ENCODE data around the gene ZNF467. TPM values are rescaled to one million over a fixed set of nuclear protein-coding genes. Genes with fewer than 3 reads are reported as not detected.

The ZNF467 gene
- total RNA-seq, 1 donor from 2014 or later: 64.2 TPM

DNA sequence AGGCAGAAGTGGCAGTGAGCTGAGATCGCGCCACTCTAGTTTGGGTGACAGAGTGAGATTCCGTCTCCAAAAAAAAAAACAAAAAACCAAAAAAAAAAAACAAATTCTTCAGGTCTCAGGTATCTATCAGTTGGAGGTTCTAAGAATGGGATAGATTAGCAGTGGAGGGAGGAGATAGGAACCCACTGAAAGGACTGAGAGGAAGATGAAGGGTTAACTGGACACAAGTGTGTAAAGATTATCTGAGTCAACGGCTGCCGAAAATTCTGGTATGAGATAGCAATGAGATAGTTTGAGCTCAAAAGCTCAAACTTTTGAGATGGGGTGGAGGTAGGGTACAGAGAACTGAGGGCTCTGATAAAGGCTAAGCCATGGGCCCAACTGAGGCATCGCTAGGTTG, 12.8 kb downstream of the ZNF467 start:
- H3K27ac Mint-ChIP-seq (ENCODE audit: unreplicated experiment): no peak overlapping the region
- TF ChIP-seq, protein P1, sequence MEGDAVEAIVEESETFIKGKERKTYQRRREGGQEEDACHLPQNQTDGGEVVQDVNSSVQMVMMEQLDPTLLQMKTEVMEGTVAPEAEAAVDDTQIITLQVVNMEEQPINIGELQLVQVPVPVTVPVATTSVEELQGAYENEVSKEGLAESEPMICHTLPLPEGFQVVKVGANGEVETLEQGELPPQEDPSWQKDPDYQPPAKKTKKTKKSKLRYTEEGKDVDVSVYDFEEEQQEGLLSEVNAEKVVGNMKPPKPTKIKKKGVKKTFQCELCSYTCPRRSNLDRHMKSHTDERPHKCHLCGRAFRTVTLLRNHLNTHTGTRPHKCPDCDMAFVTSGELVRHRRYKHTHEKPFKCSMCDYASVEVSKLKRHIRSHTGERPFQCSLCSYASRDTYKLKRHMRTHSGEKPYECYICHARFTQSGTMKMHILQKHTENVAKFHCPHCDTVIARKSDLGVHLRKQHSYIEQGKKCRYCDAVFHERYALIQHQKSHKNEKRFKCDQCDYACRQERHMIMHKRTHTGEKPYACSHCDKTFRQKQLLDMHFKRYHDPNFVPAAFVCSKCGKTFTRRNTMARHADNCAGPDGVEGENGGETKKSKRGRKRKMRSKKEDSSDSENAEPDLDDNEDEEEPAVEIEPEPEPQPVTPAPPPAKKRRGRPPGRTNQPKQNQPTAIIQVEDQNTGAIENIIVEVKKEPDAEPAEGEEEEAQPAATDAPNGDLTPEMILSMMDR (IDR thresholded peaks at IDR 0.05; ENCODE audit: unreplicated experiment): no peak
- no peak overlapping the region for H3K4me3 Mint-ChIP-seq (ENCODE audit: unreplicated experiment)
- no peak for DNase-seq (ENCODE audit: low spot score)
- peaks cover 16% of the 10 kb centered on the region for H3K36me3 Mint-ChIP-seq (ENCODE audit: low read depth, unreplicated experiment)
- H3K4me1 Mint-ChIP-seq (ENCODE audit: unreplicated experiment): peaks cover 11% of the 10 kb centered on the region
- H3K27me3 Mint-ChIP-seq (ENCODE audit: unreplicated experiment): peaks cover 28% of the 10 kb centered on the region
- no peaks in the 10 kb centered on the region for H3K9me3 Mint-ChIP-seq (ENCODE audit: unreplicated experiment)

DNA sequence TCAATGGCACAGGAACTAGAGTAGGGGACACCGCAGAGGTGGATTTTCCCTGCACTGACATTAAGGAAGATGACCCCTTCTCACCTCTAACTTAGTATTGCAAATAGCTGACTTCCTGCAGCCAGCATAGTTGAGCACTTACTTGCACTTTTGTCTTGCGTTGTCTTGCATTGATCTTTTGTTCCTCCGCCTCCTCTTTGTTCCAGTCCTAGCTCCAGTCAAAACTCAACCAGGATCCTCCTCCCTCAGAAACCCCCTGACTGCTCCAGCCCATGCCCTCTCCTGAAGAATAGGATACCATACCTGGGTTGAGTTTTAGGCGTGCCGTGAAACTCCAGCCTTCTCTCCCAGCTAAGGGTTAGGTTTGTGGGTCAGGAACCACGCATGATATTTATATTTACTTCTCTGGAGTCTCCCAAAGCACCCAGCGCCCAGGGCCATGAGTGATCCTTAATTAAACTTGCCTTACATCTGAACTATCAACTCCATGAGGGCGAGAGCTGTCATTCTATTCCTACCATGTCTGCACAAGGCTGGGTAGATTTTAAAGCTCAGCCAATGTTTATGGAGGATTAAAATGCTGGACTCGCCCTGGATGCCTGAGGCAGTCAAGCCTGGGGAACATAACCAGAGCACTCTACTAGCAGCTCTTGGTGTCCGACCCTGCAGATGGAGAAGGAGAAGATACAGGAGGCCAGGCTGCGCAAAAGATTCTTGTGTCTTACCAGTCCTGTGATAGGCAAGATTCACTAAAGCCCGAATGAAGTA, 14.1 kb downstream of the ZNF467 start:
- Mint-ChIP-seq H3K27ac (ENCODE audit: unreplicated experiment) (no peak overlapping the region), H3K4me3 (ENCODE audit: unreplicated experiment) (no peak overlapping the region), H3K36me3 (ENCODE audit: low read depth, unreplicated experiment) (peaks cover 13% of the 10 kb centered on the region), H3K4me1 (ENCODE audit: unreplicated experiment) (peaks cover 19% of the 10 kb centered on the region), H3K27me3 (ENCODE audit: unreplicated experiment) (peaks cover 26% of the 10 kb centered on the region), H3K9me3 (ENCODE audit: unreplicated experiment) (no peaks in the 10 kb centered on the region)
- TF ChIP-seq, protein P1 (IDR thresholded peaks at IDR 0.05; ENCODE audit: unreplicated experiment): no peak
- no peak for DNase-seq (ENCODE audit: low spot score)

DNA sequence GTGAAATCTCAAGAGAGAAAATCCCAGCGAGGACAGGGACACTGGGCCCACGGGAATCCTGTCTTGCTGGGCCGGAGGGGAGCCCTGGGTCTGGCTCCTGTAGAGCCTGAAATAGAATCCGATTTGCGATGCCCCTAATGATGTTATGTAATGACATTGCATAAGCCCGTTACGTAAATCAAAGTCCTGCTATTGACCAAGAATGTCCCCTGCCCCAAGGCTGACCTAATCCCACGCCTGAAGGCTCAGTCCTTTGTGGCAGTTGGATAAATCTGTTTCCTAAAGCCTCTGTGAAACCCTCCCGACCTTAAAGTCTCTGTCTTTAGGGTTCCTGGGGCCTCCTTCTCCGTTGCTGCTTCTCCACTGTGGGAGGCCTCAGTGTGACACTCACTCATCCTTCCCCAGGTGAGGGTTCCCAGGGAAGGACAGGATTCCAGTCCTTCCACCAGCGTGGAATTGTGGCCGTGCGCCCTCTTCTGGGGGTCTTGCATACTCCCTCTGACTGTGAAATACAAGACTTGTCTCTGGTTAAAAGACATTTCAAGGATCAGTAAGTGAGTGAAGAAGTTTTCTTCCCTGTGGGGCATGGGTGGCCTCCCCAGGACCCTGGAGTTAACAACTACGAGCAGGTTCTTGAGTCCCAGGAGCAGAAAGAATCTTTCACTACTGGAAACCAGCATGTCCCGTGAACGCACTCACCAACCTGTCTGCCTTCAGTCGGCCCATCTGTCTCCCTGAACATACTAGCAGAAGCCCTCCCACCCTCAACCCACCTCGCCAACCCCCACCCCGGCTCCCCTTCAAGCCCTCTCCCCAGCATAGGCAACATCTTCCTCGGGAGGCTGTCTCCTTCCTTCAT, 19.8 kb downstream of the ZNF467 start:
- DNase-seq (ENCODE audit: low spot score): peak; percentile 77
- Mint-ChIP-seq H3K9me3 (ENCODE audit: unreplicated experiment) (no peaks in the 10 kb centered on the region), H3K27me3 (ENCODE audit: unreplicated experiment) (peaks cover 17% of the 10 kb centered on the region), H3K4me1 (ENCODE audit: unreplicated experiment) (peaks cover 41% of the 10 kb centered on the region), H3K36me3 (ENCODE audit: low read depth, unreplicated experiment) (peaks cover 10% of the 10 kb centered on the region), H3K4me3 (ENCODE audit: unreplicated experiment) (no peak overlapping the region), H3K27ac (ENCODE audit: unreplicated experiment) (no peak overlapping the region)
- TF ChIP-seq, protein P1 (IDR thresholded peaks at IDR 0.05; ENCODE audit: unreplicated experiment): peak; percentile 58

DNA sequence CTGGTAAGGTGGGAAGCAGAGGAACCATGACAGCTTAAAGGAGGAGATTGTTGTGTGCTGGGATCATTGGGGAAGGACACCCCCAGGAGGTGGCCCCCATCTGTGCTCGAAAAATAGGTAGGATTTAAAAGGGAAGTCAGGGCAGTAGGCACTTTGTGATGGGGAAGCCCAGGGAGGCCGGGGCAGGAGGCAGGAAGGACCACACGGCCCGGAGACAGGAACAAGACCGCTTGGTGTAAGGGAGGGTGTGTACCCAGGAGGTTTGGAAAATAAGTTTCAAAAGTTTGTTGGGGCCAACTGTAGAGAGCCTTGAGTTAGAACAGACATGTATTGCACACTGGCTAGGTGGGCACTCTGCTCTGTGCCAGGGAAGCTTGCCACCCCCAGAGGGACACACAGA, 20.7 kb downstream of the ZNF467 start:
- TF ChIP-seq, protein P1 (IDR thresholded peaks at IDR 0.05; ENCODE audit: unreplicated experiment): no peak
- Mint-ChIP-seq H3K4me1 (ENCODE audit: unreplicated experiment) (peaks cover 41% of the 10 kb centered on the region), H3K27me3 (ENCODE audit: unreplicated experiment) (peaks cover 17% of the 10 kb centered on the region), H3K27ac (ENCODE audit: unreplicated experiment) (no peak overlapping the region), H3K36me3 (ENCODE audit: low read depth, unreplicated experiment) (peaks cover 11% of the 10 kb centered on the region), H3K9me3 (ENCODE audit: unreplicated experiment) (no peaks in the 10 kb centered on the region), H3K4me3 (ENCODE audit: unreplicated experiment) (peak overlapping the region; percentile 59)
- DNase-seq (ENCODE audit: low spot score): no peak
